ENCODE measurements around the gene GOLGB1.

GRCh38 chr3:121690777-121691405 lies 58.6 kb downstream of the GOLGB1 start:
- no peak for TF ChIP-seq CTCF (IDR thresholded peaks at IDR 0.05)
- TF ChIP-seq POLR2A (IDR thresholded peaks at IDR 0.05): no peak
